ENCODE measurements around the gene HPGDS.
"Not testable (repeated sequence)": the region's sequence is repeated elsewhere in the genome, so short reads cannot be mapped to it uniquely, and the experiment has no call there.

Gene HPGDS

GRCh38 chr4:94356444-94356843 lies 13.8 kb upstream of the HPGDS start:
- no peak for DNase-seq

- no peak for DNase-seq
These were observed 11.8 kb upstream of the HPGDS start for GRCh38 chr4:94354474-94354896.

GRCh38 chr4:94352996-94353395 lies 10.4 kb upstream of the HPGDS start:
- no peak for DNase-seq

GRCh38 chr4:94352163-94352562 lies 9.5 kb upstream of the HPGDS start:
- DNase-seq: no peak

GRCh38 chr4:94351319-94351718 lies 8.7 kb upstream of the HPGDS start:
- DNase-seq: no peak

GRCh38 chr4:94350095-94350494 lies 7.5 kb upstream of the HPGDS start:
- DNase-seq: no peak

GRCh38 chr4:94349193-94349592 lies 6.6 kb upstream of the HPGDS start:
- DNase-seq: no peak

- no peak for DNase-seq
These were observed 6.0 kb upstream of the HPGDS start for GRCh38 chr4:94348666-94349065.

GRCh38 chr4:94346541-94346940 lies 3.9 kb upstream of the HPGDS start:
- no peak for DNase-seq

- DNase-seq: no peak
These were observed 3.3 kb upstream of the HPGDS start for GRCh38 chr4:94345969-94346368.

GRCh38 chr4:94345266-94345665 lies 2.6 kb upstream of the HPGDS start:
- DNase-seq: no peak

GRCh38 chr4:94344457-94344856 lies 1.8 kb upstream of the HPGDS start:
- no peak for DNase-seq

- DNase-seq: no peak
These were observed 910 bp downstream of the HPGDS start for GRCh38 chr4:94341481-94342370.

GRCh38 chr4:94339779-94340178 lies 2.9 kb downstream of the HPGDS start:
- no peak for DNase-seq

GRCh38 chr4:94338681-94339351 lies 3.8 kb downstream of the HPGDS start:
- DNase-seq: no peak

- DNase-seq: not testable (repeated sequence)
These were observed 5.8 kb downstream of the HPGDS start for GRCh38 chr4:94336791-94337190.

- DNase-seq: no peak
These were observed 6.3 kb downstream of the HPGDS start for GRCh38 chr4:94336303-94336702.

- DNase-seq: no peak
These were observed 7.7 kb downstream of the HPGDS start for GRCh38 chr4:94334962-94335361.

GRCh38 chr4:94334476-94334875 lies 8.2 kb downstream of the HPGDS start:
- DNase-seq: no peak

GRCh38 chr4:94333866-94334265 lies 8.8 kb downstream of the HPGDS start:
- DNase-seq: no peak

GRCh38 chr4:94332983-94333590 lies 9.5 kb downstream of the HPGDS start:
- DNase-seq: no peak

GRCh38 chr4:94329933-94330332 lies 12.7 kb downstream of the HPGDS start:
- no peak for DNase-seq

- DNase-seq: no peak
These were observed 16.8 kb downstream of the HPGDS start for GRCh38 chr4:94325835-94326234.

- DNase-seq: not testable (repeated sequence)
These were observed 22.7 kb downstream of the HPGDS start for GRCh38 chr4:94319927-94320326.
